Measurements from ENCODE around the gene DUOXA1. TPM values are rescaled to one million over a fixed set of nuclear protein-coding genes. Genes with fewer than 3 reads are reported as not detected.

The DUOXA1 gene
- total and polyA plus RNA-seq, 2 of the 4 experiments (the other 2 are of a cell fraction) = 0.02 TPM; not detected in 1

DNA sequence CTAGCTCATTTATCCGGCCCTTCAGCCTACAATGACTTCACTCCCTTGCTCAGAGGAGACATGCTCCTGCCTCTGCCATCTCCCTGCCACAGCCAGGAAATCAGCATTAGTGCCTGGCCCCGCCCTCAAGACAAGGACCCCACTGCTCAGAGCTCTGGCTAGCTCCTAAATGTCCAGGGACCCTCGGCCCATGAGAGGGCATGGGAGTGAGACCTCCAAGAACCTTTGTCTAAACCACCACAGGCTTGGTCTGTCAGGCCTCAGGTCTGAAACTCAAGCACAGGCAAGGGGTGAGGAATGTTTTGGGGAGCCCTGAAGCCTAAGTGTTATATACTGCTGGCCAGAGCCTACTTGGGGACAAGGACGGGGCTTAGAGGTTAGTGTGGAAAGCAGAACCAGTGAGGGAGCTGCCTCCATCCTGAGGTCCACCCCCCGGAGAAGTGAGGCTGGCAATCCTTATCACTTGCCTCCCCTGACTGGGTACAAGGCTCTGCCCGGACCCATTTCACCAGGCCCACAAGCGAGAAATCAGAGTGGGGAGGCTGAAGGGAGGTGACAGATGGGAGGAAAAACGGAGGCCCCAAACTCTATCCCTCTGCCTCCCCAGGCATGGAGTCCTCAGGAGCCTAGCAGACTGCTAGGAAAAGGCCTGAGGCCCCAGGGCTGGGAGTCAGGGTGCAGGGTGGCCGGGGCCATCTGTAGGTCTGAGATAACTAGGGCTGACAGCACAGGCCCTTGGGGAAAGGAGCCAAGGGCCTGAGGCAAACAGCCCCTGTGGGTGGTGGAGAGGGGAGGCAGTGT is 39.3 kb upstream of the DUOXA1 start:
- Histone ChIP-seq H3K56ac (ENCODE audit: extremely low read depth, insufficient read depth, low read length) (no peak overlapping the region), H2AFZ (replicated peaks; ENCODE audit: low read length, poor library complexity) (no peak overlapping the region), H3K9ac (ENCODE audit: low read depth, low read length) (no peak overlapping the region), H3K27ac (ENCODE audit: insufficient read depth, low read length) (no peak overlapping the region), H3K36me3 (ENCODE audit: control insufficient read depth, insufficient read depth, low read length) (peaks cover 7% of the 10 kb centered on the region; the same call in 1 of the 2 replicates), H3K18ac (ENCODE audit: low read depth, low read length) (no peak overlapping the region), H4K8ac (ENCODE audit: low read depth in 2 of 2, low read length in 2 of 2) (no peak overlapping the region), H2BK15ac (ENCODE audit: low read depth, low read length) (no peak overlapping the region), H3K4me2 (ENCODE audit: low read depth, low read length) (no peak overlapping the region), H2BK120ac (ENCODE audit: low read depth, low read length) (no peak overlapping the region), H4K5ac (ENCODE audit: low read depth, low read length) (no peak overlapping the region), H3K4me1 (ENCODE audit: control insufficient read depth, insufficient read depth, low read length) (peaks cover 4% of the 10 kb centered on the region), H4K20me1 (ENCODE audit: insufficient read depth, low read length) (no peaks in the 10 kb centered on the region; the same call in 1 of the 2 replicates), H3K9me1 (ENCODE audit: insufficient read depth, low read length) (peaks cover 6% of the 10 kb centered on the region), H2AK9ac (replicated peaks; ENCODE audit: low read depth, low read length, poor library complexity) (peak overlapping the region; percentile 18), H2BK20ac (ENCODE audit: low read depth, low read length) (no peak overlapping the region), H3K23ac (ENCODE audit: low read depth, low read length) (no peak overlapping the region), H4K91ac (ENCODE audit: insufficient read depth, low read depth, low read length) (no peak overlapping the region; the same call in 1 of the 2 replicates), H2AK5ac (ENCODE audit: low read depth, low read length) (no peak overlapping the region), H3K27me3 (ENCODE audit: control insufficient read depth, insufficient read depth, low read length) (no peaks in the 10 kb centered on the region), H3K4me3 (ENCODE audit: insufficient read depth, low read depth, low read length) (no peak overlapping the region), H3K4ac (ENCODE audit: low read depth, low read length) (no peak overlapping the region), H3K9me3 (ENCODE audit: control insufficient read depth, insufficient read depth, low read length) (no peaks in the 10 kb centered on the region), H3K79me1 (ENCODE audit: low read depth in 1 of 2, low read length in 2 of 2) (peaks cover 5 to 20% of the 10 kb centered on the region in 2 experiments), H3K14ac (replicated peaks; ENCODE audit: low read depth, low read length) (no peak overlapping the region), H2BK5ac (ENCODE audit: low read depth, low read length, poor library complexity, severe bottlenecking) (no peak overlapping the region)
- BruUV-seq (replicated peaks) = no TSS peak
- DNase-seq (no peak), ATAC-seq (ENCODE audit: low read depth) (no peak)
- CTCF ChIA-PET = no interaction called here
- POLR2A ChIA-PET (ENCODE audit: unreplicated experiment) = no interaction called here
- TF ChIP-seq SMC3 (IDR thresholded peaks at IDR 0.05; ENCODE audit: low read depth, low read length) (no peak), FOS (IDR thresholded peaks at IDR 0.05; ENCODE audit: low read depth, low read length) (no peak), NFE2L2 (IDR thresholded peaks at IDR 0.05; ENCODE audit: low read depth, low read length) (no peak), CEBPB (IDR thresholded peaks at IDR 0.05; ENCODE audit: low read depth, low read length) (no peak), MAZ (IDR thresholded peaks at IDR 0.05; ENCODE audit: borderline replicate concordance, low read depth, low read length) (no peak), RAD21 (IDR thresholded peaks at IDR 0.05; ENCODE audit: low read length) (no peak), CHD1 (IDR thresholded peaks at IDR 0.05; ENCODE audit: low read depth, low read length) (no peak), BHLHE40 (IDR thresholded peaks at IDR 0.05; ENCODE audit: low read depth, low read length) (no peak), RFX5 (IDR thresholded peaks at IDR 0.05; ENCODE audit: low read depth, low read length) (no peak), RCOR1 (IDR thresholded peaks at IDR 0.05; ENCODE audit: insufficient replicate concordance, low read length) (no peak)
- TF ChIP-seq, protein P1, sequence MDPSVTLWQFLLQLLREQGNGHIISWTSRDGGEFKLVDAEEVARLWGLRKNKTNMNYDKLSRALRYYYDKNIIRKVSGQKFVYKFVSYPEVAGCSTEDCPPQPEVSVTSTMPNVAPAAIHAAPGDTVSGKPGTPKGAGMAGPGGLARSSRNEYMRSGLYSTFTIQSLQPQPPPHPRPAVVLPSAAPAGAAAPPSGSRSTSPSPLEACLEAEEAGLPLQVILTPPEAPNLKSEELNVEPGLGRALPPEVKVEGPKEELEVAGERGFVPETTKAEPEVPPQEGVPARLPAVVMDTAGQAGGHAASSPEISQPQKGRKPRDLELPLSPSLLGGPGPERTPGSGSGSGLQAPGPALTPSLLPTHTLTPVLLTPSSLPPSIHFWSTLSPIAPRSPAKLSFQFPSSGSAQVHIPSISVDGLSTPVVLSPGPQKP (IDR thresholded peaks at IDR 0.05; ENCODE audit: borderline replicate concordance, low read depth, low read length) = no peak
- TF ChIP-seq, protein P2, sequence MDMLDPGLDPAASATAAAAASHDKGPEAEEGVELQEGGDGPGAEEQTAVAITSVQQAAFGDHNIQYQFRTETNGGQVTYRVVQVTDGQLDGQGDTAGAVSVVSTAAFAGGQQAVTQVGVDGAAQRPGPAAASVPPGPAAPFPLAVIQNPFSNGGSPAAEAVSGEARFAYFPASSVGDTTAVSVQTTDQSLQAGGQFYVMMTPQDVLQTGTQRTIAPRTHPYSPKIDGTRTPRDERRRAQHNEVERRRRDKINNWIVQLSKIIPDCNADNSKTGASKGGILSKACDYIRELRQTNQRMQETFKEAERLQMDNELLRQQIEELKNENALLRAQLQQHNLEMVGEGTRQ (IDR thresholded peaks at IDR 0.05; ENCODE audit: low read depth, low read length) = no peak
- WGBS, 2 experiments (ENCODE audit: extremely low coverage in 2 of 2, insufficient read length in 1 of 2) = 100% methylated on average over 1 of the region's 9 CpGs; no CpG with 5 or more reads in 1 of the 2 experiments
- in situ Hi-C loops (cut with MboI; ENCODE audit: low sequenced_read_pairs) = no loop called here
- dilution Hi-C loops (cut with HindIII; ENCODE audit: low sequenced_read_pairs, unreplicated experiment) = no loop called here
- intact Hi-C loops (cut with micrococcal nuclease) = no loop called here

Data from IMR-90 (cell line).